Activated T-helper 17 cell treated with anti-CD3 and anti-CD28 coated beads, Interleukin-2, amount 50 U/mL, for 72 hours (primary cell): Measurements from ENCODE around the gene GRIN3A. TPM values are rescaled to one million over a fixed set of nuclear protein-coding genes. Genes with fewer than 3 reads are reported as not detected.

ENCODE experiments used
- ATAC-seq: fragments of 150-1000 bp; cut with Tn5 transposase; replicated peaks from 2 replicates; pipeline ENCODE4 v1.10.0; 2021; ENCODE audit warnings: mild to moderate bottlenecking, moderate library complexity
- H3K27ac Mint-ChIP-seq: one replicate; pipeline ENCODE4 v1.8.0; 2022; ENCODE audit warnings: mixed read lengths
- H3K27me3 Mint-ChIP-seq: one replicate; pipeline ENCODE4 v1.8.0; 2022; ENCODE audit warnings: mixed read lengths
- H3K36me3 Mint-ChIP-seq: one replicate; pipeline ENCODE4 v1.8.0; 2022; ENCODE audit warnings: low read depth, mild to moderate bottlenecking, mixed read lengths
- H3K4me1 Mint-ChIP-seq: one replicate; pipeline ENCODE4 v1.8.0; 2022; ENCODE audit warnings: mixed read lengths
- H3K4me3 Mint-ChIP-seq: one replicate; pipeline ENCODE4 v1.8.0; 2022; ENCODE audit warnings: mild to moderate bottlenecking, mixed read lengths
- H3K9me3 Mint-ChIP-seq: one replicate; pipeline ENCODE4 v1.8.0; 2022; ENCODE audit warnings: mixed read lengths
- total RNA-seq, 2 donors: library from RNA; stranded (reverse); gene quantifications; one replicate each; pipeline ENCODE4 v1.2.3, GENCODE V29; 2022

GRIN3A gene
- total RNA-seq, 2 donors from 2014 or later, result not detected

DNA sequence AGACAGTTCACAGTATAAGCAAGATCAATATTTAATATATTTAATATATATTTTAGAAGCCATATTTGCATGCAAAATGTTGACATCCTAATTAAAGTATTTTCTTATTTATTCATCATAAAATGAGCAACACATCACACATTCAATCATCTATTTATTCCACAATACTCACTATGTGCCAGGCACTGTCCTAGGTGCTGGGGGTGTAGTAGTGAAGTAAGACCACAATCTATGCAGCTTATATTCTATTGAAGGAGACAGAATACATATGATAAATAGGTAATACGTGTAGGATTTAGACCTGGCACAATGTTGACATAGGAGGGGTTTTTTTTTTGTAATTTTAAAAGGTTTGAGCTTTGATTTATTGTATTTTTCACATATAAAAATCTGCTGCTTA is 63.1 kb downstream of the GRIN3A start:
- Mint-ChIP-seq H3K4me3 (no peak overlapping the region), H3K27ac (no peak overlapping the region), H3K9me3 (no peaks in the 10 kb centered on the region), H3K36me3 (no peaks in the 10 kb centered on the region), H3K27me3 (no peaks in the 10 kb centered on the region), H3K4me1 (no peaks in the 10 kb centered on the region)
- ATAC-seq, result no peak

DNA sequence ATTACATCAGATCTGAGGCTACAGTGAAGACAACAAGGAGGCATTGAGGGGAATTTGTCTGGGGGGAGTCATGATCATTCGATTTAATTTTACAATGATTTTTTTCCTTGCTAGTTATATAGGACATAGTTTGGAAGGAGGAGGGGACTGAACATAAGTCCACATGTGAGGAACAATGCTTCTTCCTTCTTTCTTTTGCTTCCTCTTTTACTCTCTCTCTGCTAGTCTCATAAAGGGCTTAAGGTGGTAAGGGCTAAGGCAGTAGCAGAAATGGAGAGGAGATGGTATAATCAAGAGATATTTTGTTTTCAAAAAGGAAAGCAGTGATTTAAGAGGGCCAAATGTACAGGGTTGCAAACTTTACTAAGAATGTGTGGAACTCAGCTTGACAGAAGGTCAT is 64.3 kb downstream of the GRIN3A start:
- Mint-ChIP-seq H3K4me3 (no peak overlapping the region), H3K36me3 (no peaks in the 10 kb centered on the region), H3K27me3 (no peaks in the 10 kb centered on the region), H3K27ac (no peak overlapping the region), H3K9me3 (no peaks in the 10 kb centered on the region), H3K4me1 (no peaks in the 10 kb centered on the region)
- ATAC-seq, result no peak

DNA sequence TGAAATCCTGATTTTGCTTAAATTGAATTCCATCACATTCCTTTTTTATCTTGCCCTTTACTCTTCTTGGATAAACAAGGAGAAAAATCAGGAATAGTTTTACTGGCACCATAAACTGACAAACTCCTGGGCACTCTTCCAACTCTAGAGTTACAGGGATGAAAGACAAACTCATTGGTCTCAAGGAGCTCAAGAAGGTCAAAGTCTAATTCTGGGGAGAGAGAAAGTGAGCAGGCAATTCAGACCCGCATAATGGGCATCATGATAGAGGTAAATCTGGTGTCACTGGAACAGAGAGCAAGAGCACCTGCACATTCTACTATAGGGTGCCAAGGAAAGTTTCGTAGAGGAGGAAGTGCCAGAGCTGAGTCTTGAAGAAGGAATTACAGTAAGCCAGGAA is 64.8 kb downstream of the GRIN3A start:
- Mint-ChIP-seq H3K27me3 (no peaks in the 10 kb centered on the region), H3K27ac (no peak overlapping the region), H3K4me3 (no peak overlapping the region), H3K36me3 (no peaks in the 10 kb centered on the region), H3K4me1 (no peaks in the 10 kb centered on the region), H3K9me3 (no peaks in the 10 kb centered on the region)
- no peak for ATAC-seq

DNA sequence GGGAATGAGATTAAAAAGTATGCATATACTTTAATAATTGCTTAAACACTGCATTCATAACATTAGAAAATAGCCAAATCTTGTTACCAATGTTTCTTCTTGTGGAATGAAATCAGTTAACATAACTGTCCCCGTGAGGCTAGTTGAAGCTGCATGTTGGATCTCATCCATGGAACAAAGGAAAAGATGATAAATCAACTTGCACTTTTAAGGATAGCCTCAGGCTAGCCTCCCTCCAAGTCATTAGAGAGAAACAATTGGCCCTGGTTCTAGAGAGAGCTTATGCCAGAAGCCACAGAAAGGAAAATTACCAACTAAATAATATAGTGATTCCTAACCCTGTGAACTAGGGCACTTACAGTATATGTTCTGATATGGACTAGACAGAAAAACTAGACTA is 66.9 kb downstream of the GRIN3A start:
- Mint-ChIP-seq H3K27me3 (no peaks in the 10 kb centered on the region), H3K4me3 (no peak overlapping the region), H3K9me3 (no peaks in the 10 kb centered on the region), H3K27ac (no peak overlapping the region), H3K36me3 (no peaks in the 10 kb centered on the region), H3K4me1 (no peaks in the 10 kb centered on the region)
- no peak for ATAC-seq

DNA sequence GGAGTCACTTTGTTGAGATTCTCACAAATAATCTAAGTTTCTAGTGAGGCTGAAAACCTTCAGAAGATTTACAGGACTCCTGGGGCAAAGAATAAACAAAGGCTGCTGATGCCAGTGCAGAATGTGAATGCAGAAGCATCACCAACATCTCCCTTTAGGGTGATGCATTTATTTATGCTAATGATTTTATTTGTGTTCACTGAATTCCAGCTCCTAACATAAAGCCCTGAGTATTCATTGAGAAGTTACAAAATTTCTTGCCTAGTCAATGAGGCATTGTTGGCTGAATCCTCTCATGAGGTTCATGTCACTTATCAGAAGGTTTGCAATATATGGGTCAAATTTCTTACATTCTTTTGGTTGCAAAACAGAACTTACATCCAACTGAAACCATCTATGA is 70.0 kb downstream of the GRIN3A start:
- ATAC-seq, result no peak
- H3K36me3 Mint-ChIP-seq, result no peaks in the 10 kb centered on the region

DNA sequence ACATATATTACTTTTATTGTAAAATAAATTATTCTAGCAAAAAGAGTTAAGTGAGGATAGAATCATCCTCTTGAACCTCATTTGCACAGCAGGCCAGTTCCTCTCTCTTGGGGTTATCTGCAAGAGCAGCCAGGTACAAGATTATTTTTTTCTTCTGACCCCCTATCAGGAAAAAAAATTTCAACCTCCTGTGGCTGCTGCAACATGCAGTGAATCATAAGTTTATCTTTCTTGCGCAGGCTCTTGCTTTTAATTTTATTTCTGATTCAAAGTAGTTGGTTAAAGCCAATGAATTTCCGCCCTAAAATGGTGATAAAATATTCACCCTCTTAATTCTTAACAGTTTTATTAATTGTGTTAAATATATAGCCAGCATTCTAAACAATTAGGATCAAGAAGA is 74.0 kb downstream of the GRIN3A start:
- H3K27ac Mint-ChIP-seq, result no peak overlapping the region
- no peaks in the 10 kb centered on the region for H3K4me1 Mint-ChIP-seq
- no peak for ATAC-seq
- no peak overlapping the region for H3K4me3 Mint-ChIP-seq
- H3K27me3 Mint-ChIP-seq, result peaks cover 5% of the 10 kb centered on the region
- no peaks in the 10 kb centered on the region for H3K36me3 Mint-ChIP-seq
- no peaks in the 10 kb centered on the region for H3K9me3 Mint-ChIP-seq

More for the DNA sequence above, 70.0 kb downstream of the GRIN3A start:
- H3K9me3 Mint-ChIP-seq, result no peaks in the 10 kb centered on the region
- no peaks in the 10 kb centered on the region for H3K4me1 Mint-ChIP-seq
- no peak overlapping the region for H3K4me3 Mint-ChIP-seq
- H3K27ac Mint-ChIP-seq, result no peak overlapping the region
- H3K27me3 Mint-ChIP-seq, result no peaks in the 10 kb centered on the region

DNA sequence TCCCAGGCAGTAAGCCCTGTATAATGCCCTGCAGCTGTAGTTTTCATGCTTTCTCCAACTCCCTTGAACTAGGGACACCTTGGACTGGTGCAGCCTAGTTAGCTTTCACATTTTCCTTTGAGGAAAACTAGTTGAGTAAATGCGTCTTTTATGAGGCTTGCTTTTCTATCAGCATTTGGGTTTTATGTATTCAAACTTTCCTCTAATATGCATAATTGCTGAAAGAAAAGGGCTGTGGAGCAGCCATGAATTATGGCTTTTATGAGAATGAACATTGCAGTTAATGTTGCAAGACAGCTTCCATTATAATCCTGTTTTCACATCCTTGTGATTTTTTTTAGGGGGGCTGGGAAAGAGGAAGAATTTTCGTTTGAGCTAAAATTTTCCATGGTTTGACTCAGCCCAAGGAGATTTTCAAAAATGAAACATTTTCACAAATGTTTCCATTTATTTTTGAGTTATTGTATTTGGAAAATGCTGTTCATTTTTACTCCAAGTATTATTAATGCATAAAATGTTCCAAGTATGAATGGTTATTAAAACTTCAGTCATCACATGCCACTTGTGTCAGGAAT is 85.8 kb downstream of the GRIN3A start:
- no peaks in the 10 kb centered on the region for H3K4me1 Mint-ChIP-seq
- no peak overlapping the region for H3K4me3 Mint-ChIP-seq
- no peaks in the 10 kb centered on the region for H3K9me3 Mint-ChIP-seq
- no peak for ATAC-seq
- H3K36me3 Mint-ChIP-seq, result no peaks in the 10 kb centered on the region
- H3K27me3 Mint-ChIP-seq, result peaks cover 15% of the 10 kb centered on the region
- no peak overlapping the region for H3K27ac Mint-ChIP-seq

DNA sequence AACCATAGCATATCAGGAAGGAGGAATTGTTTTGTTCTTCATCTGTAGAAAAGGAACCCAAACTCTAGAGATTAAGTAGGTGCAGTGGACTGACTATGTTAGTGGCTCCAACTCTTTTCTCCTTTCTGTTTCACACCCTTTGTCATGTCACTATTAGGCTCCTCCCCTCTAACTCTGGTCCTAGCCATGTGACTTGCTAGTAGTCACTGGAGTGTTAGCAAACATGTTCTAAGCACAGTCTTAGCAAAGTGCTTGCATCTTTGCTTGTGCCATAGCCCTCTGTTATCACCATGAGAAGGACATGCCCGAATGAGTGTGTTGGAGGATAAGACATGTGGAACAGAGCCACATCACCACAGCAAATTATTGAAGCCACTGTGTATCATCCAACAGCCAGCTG is 88.3 kb downstream of the GRIN3A start:
- no peaks in the 10 kb centered on the region for H3K36me3 Mint-ChIP-seq
- H3K4me3 Mint-ChIP-seq, result no peak overlapping the region
- H3K9me3 Mint-ChIP-seq, result no peaks in the 10 kb centered on the region
- H3K4me1 Mint-ChIP-seq, result no peaks in the 10 kb centered on the region
- peaks cover 8% of the 10 kb centered on the region for H3K27me3 Mint-ChIP-seq
- no peak for ATAC-seq
- no peak overlapping the region for H3K27ac Mint-ChIP-seq

DNA sequence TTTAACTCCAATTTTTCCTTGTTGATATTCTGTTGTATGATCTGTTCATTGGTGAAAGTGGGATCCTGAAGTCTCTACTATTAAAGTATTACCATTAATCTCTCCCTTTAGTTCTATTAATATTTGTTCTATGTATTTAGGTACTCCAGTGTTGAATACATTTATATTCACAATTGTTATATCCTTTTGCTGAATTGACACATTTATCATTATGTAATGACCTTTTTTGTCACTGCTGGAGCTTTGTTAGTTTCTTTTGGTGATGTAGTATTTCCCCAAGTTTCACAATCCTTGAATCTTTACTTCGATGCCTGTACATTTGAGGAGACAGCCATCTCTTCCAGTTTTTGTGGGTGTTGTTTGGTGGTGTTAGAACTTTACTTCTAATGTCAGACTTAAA is 90.0 kb downstream of the GRIN3A start:
- Mint-ChIP-seq H3K36me3 (no peaks in the 10 kb centered on the region), H3K4me1 (no peaks in the 10 kb centered on the region), H3K27me3 (peaks cover 4% of the 10 kb centered on the region), H3K27ac (no peak overlapping the region), H3K4me3 (no peak overlapping the region), H3K9me3 (no peaks in the 10 kb centered on the region)
- no peak for ATAC-seq

DNA sequence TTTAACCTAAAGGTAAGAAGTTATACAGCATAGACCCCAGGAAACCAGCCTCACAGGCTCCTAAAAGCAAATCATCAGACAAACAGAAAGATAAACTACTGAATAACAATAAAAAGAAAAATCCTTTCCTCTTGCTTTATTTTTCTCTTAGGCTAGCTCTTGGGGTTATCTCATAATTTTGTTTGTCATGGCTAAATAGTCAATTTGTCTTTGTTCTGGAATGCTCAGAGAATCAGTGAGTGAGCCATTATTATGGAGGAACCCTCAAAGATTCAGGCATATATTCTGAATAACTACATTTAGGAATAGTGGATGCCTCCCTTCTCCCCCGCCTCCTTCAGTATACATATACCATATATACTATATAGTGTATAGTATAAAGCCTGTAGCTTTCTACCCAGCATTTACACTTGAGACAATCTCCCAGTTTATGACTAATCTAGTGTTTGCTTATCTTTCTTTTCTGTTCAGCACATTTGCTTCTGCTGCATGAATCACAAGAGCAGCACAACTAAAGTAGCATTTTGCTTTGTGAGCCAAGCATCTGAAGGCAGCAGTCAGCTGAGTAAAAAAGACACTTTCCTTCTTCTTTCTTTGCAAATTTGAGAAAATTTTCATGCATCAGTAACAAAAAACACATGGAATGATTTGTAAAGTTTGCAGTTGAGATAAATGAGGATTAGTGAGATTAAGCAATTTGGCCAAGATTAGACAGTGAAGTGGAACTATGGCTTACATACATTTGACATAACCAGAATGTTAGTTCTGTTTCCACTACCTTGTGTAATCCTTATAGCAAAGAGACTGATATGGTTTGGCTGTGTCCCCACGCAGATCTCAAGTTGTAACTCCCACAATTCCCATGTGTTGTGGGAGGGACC is 98.4 kb downstream of the GRIN3A start:
- Mint-ChIP-seq H3K9me3 (no peaks in the 10 kb centered on the region), H3K27ac (no peak overlapping the region), H3K4me1 (no peaks in the 10 kb centered on the region), H3K4me3 (no peak overlapping the region), H3K36me3 (no peaks in the 10 kb centered on the region), H3K27me3 (peaks cover 3% of the 10 kb centered on the region)
- no peak for ATAC-seq

DNA sequence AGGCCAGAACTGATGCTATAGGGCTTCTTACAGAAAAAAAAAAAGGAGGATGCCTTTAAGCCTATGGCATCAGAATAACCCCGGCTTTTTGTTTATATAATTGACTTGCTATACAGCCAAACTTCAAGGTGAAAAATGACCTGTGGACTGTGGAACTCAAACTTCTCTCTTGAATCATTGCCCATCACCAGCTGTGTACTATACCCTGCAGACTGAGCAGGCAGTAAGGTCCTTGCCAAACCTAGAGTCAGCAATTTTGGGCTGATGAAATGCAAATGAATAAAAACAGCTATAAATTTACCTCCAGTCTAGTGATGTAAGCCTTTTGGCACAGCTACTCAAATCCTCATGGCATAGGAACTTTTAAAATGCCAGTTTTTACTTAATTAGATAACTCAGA is 99.1 kb downstream of the GRIN3A start:
- no peak overlapping the region for H3K4me3 Mint-ChIP-seq
- H3K27ac Mint-ChIP-seq, result no peak overlapping the region
- H3K36me3 Mint-ChIP-seq, result no peaks in the 10 kb centered on the region
- no peak for ATAC-seq
- no peaks in the 10 kb centered on the region for H3K9me3 Mint-ChIP-seq
- peaks cover 3% of the 10 kb centered on the region for H3K27me3 Mint-ChIP-seq
- no peaks in the 10 kb centered on the region for H3K4me1 Mint-ChIP-seq

DNA sequence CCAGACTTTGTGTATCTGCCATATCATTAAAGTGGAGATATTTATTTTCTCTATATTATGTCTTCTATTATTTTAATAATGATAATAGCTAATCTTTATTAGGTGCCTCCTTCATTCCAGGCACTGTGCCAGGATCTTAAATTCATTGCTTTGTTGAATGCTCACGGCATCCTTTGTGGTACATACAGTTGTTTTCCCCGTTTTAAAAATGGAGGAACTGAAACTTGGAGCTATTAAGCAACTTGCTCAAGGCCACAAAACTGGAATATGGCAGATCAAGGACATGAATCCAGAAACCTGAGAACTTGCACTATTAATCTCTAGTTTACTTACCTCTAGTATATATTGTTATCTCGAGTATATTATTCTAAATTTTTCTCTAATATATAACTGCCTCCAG is 102.2 kb downstream of the GRIN3A start:
- H3K36me3 Mint-ChIP-seq, result no peaks in the 10 kb centered on the region
- H3K9me3 Mint-ChIP-seq, result no peaks in the 10 kb centered on the region
- H3K4me3 Mint-ChIP-seq, result no peak overlapping the region
- peaks cover 3% of the 10 kb centered on the region for H3K27me3 Mint-ChIP-seq
- no peaks in the 10 kb centered on the region for H3K4me1 Mint-ChIP-seq
- ATAC-seq, result no peak
- no peak overlapping the region for H3K27ac Mint-ChIP-seq

DNA sequence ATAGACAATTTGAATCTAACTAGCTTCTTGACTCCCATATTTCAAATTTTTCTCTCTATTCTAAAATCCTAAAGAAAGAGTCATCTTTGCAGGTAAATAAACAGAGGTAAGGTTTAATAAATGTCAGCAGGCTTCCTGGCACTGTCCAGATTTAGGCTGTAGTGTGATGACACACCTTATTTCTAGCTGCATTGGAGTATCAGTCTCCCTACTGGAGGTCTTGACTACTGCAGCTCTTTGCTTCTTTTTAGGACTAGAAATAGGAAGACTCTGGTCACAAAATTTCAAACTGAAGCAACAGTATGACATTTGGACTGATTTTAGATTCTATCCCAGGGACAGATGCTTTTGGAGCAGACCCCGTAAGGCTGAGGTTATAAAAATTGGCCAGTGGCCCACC is 103.0 kb downstream of the GRIN3A start:
- no peaks in the 10 kb centered on the region for H3K9me3 Mint-ChIP-seq
- H3K36me3 Mint-ChIP-seq, result no peaks in the 10 kb centered on the region
- H3K27me3 Mint-ChIP-seq, result no peaks in the 10 kb centered on the region
- H3K4me3 Mint-ChIP-seq, result no peak overlapping the region
- no peaks in the 10 kb centered on the region for H3K4me1 Mint-ChIP-seq
- no peak overlapping the region for H3K27ac Mint-ChIP-seq
- no peak for ATAC-seq

DNA sequence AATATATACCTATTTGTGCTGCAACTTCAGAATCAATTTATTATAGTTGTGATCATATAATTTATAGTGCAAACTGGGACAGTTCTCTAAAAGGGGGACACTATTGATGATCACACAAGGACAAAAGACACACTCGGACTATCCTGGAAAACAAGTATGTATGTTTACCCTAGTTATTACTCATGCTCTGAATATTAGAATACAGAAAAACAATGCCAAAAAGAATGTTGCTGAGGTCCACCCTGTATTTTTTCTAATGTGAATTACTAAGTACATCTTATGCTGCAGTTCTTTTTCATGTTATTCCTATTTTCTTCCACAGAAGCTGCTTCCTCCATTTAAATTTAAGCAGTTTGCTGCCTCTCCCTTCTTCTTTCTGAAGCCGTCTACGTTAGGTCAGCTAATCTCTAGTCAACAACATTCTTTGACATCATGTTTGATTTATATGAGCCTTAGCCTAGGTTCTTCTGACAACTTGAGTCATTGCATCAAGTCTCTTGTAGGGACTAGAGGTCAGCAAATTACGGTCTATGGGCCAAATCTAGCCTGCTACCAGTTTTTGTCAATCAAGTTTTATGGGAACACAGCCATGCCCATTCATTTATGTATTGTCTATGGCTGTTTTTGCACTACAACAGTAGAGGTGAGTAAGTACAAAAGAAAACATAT is 103.6 kb downstream of the GRIN3A start:
- no peak for ATAC-seq
- no peak overlapping the region for H3K4me3 Mint-ChIP-seq
- no peaks in the 10 kb centered on the region for H3K36me3 Mint-ChIP-seq
- H3K4me1 Mint-ChIP-seq, result no peaks in the 10 kb centered on the region
- no peaks in the 10 kb centered on the region for H3K27me3 Mint-ChIP-seq
- H3K27ac Mint-ChIP-seq, result no peak overlapping the region
- no peaks in the 10 kb centered on the region for H3K9me3 Mint-ChIP-seq

DNA sequence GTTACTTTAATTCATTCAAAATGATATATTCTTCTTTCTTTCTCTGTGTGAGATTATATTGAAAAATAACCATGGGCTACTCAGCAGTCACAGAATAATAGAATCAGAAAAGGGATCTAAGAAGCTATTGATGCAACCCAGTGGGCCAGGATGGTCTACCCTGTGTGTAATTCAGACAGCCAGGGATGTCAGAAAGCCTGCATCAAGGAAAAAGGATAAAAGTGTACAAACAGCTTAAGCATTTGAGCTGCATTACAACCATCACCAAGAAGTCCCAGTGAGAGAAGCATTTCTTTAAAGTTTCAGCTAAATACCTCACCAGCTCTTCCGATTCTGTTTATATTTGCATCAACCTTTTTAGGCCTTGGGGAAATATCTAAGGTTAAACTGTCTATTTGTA is 105.8 kb downstream of the GRIN3A start:
- Mint-ChIP-seq H3K4me1 (no peaks in the 10 kb centered on the region), H3K9me3 (no peaks in the 10 kb centered on the region), H3K4me3 (no peak overlapping the region), H3K27me3 (no peaks in the 10 kb centered on the region), H3K36me3 (no peaks in the 10 kb centered on the region), H3K27ac (no peak overlapping the region)
- no peak for ATAC-seq
